ENCODE data around the gene EVC2.

EVC2 gene

DNA sequence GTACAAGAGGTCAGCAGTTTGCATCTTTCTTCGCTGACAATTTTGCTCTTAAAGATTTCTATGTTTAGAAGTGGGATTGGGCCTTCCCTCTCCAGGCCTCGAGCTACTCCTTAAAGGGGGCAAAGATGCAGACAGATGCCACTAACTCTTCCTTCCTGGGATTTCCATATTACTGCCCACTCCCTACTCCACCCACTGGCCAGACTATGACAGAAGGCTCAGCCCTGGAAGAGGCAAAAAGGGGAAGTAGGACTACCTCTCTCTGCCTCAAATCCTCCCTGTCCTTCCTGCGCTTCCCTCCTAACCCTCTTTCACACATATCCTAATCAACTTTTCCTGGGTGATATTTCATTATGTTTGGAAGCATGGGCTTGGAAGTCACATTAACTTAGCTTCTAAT lies 58.3 kb downstream of the EVC2 start:
- Mint-ChIP-seq H3K36me3 (ENCODE audit: low read depth) (no peaks in the 10 kb centered on the region), H3K9me3 (no peaks in the 10 kb centered on the region)

GRCh38 chr4:5647351-5647750 lies 61.0 kb downstream of the EVC2 start:
- Mint-ChIP-seq H3K4me3 (no peak overlapping the region), H3K27me3 (no peaks in the 10 kb centered on the region), H3K9me3 (peaks cover 2% of the 10 kb centered on the region), H3K4me1 (ENCODE audit: low read depth) (no peaks in the 10 kb centered on the region), H3K27ac (no peak overlapping the region), H3K36me3 (ENCODE audit: low read depth) (no peaks in the 10 kb centered on the region)
- DNase-seq: no peak

More for the DNA sequence above, 58.3 kb downstream of the EVC2 start:
- Mint-ChIP-seq H3K27me3 (no peaks in the 10 kb centered on the region), H3K4me3 (no peak overlapping the region), H3K27ac (no peak overlapping the region), H3K4me1 (ENCODE audit: low read depth) (no peaks in the 10 kb centered on the region)
- no peak for DNase-seq

DNA sequence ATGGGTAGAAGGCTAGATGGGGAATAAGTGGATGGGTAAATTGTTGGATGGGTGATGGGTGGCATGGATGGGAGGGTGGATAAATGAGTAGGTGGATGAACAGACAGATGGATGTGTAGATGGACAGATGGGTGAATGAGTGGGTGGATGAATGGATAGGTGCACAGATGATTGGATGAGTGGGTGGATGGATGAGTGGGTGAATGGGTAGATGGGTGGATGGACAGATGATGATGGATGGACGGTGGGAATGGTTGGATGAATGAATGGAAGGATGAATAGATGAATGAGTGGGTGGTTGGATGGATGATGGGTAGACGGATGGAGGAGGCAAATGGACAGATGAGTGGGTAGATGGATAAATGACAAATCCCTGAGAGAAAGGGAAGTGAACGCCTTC lies 68.3 kb downstream of the EVC2 start:
- Mint-ChIP-seq H3K27me3 (no peaks in the 10 kb centered on the region), H3K36me3 (ENCODE audit: low read depth) (no peaks in the 10 kb centered on the region), H3K27ac (no peak overlapping the region), H3K4me1 (ENCODE audit: low read depth) (no peaks in the 10 kb centered on the region), H3K4me3 (no peak overlapping the region), H3K9me3 (peaks cover 2% of the 10 kb centered on the region)
- DNase-seq: no peak

DNA sequence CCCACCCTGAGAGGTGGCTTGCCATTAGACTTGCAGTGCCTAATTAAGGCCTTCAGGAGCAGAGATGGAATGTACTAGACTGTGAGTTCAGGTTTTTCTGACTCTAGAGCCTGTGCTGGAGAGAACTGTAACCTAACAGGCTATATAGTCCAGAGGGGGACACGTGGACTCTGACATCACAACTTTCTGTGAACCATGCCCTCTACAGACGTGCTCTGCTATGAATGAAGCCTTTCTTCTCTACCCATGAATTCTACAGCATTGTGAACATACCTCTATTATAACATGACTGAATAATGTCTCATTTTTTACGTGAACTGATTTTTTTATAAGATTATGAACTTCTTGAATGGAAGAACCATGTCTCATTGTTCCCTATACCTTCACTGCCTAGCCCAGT lies 68.8 kb downstream of the EVC2 start:
- DNase-seq: no peak
- Mint-ChIP-seq H3K4me3 (no peak overlapping the region), H3K4me1 (ENCODE audit: low read depth) (no peaks in the 10 kb centered on the region), H3K9me3 (peaks cover under 1% of the 10 kb centered on the region), H3K27me3 (no peaks in the 10 kb centered on the region), H3K36me3 (ENCODE audit: low read depth) (no peaks in the 10 kb centered on the region), H3K27ac (no peak overlapping the region)

DNA sequence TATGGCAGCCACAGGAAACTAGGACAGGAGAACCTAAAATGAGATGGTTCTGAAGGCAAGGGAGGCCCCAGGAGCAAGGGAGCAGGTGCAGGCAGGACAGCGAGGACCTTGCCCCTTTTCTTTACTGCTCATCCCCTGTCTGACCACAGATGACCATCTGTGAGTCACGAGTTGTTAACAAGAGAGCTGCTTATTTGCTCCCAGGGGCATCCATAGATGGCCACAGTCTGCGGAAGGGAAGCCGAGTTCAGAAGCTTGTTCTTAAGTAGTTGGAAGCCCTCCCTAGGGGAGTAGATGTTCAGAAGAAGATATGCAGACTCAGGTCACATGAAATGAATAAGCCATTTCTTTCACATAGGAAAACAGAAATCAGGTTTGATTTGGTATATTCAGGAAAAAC lies 69.4 kb downstream of the EVC2 start:
- Mint-ChIP-seq H3K36me3 (ENCODE audit: low read depth) (no peaks in the 10 kb centered on the region), H3K27ac (no peak overlapping the region), H3K27me3 (no peaks in the 10 kb centered on the region), H3K4me1 (ENCODE audit: low read depth) (no peaks in the 10 kb centered on the region), H3K4me3 (no peak overlapping the region), H3K9me3 (no peaks in the 10 kb centered on the region)
- DNase-seq: no peak

- Mint-ChIP-seq H3K36me3 (ENCODE audit: low read depth) (no peaks in the 10 kb centered on the region), H3K4me1 (ENCODE audit: low read depth) (no peaks in the 10 kb centered on the region), H3K27ac (no peak overlapping the region), H3K27me3 (no peaks in the 10 kb centered on the region), H3K4me3 (no peak overlapping the region), H3K9me3 (no peaks in the 10 kb centered on the region)
- no peak for DNase-seq
Observed at GRCh38 chr4:5638316-5638715, 70.0 kb downstream of the EVC2 start.

DNA sequence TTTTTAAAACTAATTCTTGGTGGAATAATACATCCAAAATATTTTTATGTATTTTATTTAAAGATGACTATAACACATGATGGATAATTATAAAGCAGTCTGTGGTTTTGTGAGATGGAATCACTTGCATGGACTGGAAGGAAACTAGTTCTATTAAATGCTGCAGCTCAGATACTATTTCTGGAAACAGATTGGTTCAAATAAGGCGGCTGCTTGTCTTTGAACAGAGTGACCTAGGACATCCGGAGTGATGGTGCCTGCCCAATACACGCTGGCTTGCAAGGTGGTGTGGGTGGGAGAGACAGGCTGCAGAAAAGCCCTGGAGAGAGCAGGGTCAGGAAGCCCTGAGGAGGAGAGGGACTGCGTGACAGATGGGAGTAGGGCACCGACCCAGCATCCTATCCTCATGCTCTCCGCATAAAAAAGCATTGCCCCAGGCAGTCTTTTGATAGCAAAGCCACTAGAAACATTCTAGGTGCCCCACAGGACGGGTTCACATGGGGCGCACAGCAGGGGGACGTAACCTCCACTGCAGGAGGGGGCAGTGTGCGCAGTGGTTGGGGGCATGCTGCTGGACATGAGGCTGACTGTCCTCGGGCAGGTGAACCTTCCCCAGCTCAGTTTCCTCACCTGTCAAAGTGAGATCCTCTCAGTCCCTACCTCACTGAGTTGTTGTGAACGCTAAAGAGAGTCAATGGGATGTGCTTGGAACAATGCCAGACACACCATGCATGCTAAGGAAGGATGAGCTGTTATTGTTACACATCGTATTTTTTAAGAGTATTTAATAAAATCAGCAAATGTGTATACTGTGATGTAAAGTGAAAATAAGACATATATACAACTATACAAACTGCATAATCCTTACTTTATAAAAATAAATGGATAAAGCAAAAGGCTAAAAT lies 71.3 kb downstream of the EVC2 start:
- no peaks in the 10 kb centered on the region for H3K9me3 Mint-ChIP-seq
- H3K27ac Mint-ChIP-seq: no peak overlapping the region
- no peaks in the 10 kb centered on the region for H3K4me1 Mint-ChIP-seq (ENCODE audit: low read depth)
- H3K4me3 Mint-ChIP-seq: no peak overlapping the region
- no peaks in the 10 kb centered on the region for H3K36me3 Mint-ChIP-seq (ENCODE audit: low read depth)
- DNase-seq: no peak
- no peaks in the 10 kb centered on the region for H3K27me3 Mint-ChIP-seq

- Mint-ChIP-seq H3K4me1 (ENCODE audit: low read depth) (no peaks in the 10 kb centered on the region), H3K4me3 (no peak overlapping the region), H3K27me3 (no peaks in the 10 kb centered on the region), H3K36me3 (ENCODE audit: low read depth) (no peaks in the 10 kb centered on the region), H3K27ac (no peak overlapping the region), H3K9me3 (no peaks in the 10 kb centered on the region)
- DNase-seq: no peak
Observed at GRCh38 chr4:5635826-5636195, 72.5 kb downstream of the EVC2 start.

- DNase-seq: no peak
- Mint-ChIP-seq H3K36me3 (ENCODE audit: low read depth) (no peaks in the 10 kb centered on the region), H3K4me1 (ENCODE audit: low read depth) (no peaks in the 10 kb centered on the region), H3K4me3 (no peak overlapping the region), H3K9me3 (no peaks in the 10 kb centered on the region), H3K27me3 (no peaks in the 10 kb centered on the region), H3K27ac (no peak overlapping the region)
Observed at GRCh38 chr4:5632571-5632970, 75.8 kb downstream of the EVC2 start.

GRCh38 chr4:5632066-5632440 lies 76.3 kb downstream of the EVC2 start:
- H3K4me1 Mint-ChIP-seq (ENCODE audit: low read depth): no peaks in the 10 kb centered on the region
- no peak for DNase-seq
- no peaks in the 10 kb centered on the region for H3K36me3 Mint-ChIP-seq (ENCODE audit: low read depth)
- H3K9me3 Mint-ChIP-seq: no peaks in the 10 kb centered on the region
- H3K27ac Mint-ChIP-seq: no peak overlapping the region
- no peak overlapping the region for H3K4me3 Mint-ChIP-seq
- H3K27me3 Mint-ChIP-seq: no peaks in the 10 kb centered on the region

DNA sequence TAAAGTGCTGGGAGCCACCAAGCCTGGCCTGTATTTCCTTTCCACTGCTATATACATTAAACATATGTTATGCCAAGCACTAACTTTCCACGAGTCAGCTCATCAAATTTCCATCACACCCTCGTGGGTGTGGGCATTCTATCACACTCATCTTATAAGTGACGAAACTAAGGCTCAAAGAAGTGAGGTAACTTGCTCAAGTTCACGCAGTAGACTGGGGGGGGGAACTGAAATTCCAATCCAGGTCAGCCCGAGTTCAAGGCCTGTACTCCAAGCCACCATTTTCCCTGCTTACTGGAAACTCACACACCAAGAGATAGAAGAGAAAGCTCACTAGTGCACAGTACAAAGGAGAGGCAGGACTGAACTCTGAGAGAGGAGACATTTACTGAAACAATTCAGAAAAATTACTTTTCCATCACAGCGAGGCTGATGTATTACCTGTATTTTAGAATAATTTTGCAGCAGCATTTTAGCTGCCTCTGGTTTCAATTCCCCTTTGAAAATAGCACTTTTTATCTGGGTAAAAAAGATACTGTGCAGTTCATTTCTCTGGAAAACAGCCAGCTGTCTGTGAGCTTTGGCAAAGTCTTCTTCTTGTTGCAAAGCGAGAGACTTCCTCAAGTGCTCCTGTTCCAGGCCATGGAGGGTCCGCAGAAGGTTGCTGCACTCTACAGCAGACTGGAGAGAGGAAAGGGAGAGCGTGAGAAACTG lies 76.8 kb downstream of the EVC2 start:
- Mint-ChIP-seq H3K4me1 (ENCODE audit: low read depth) (no peaks in the 10 kb centered on the region), H3K27me3 (no peaks in the 10 kb centered on the region), H3K27ac (no peak overlapping the region), H3K4me3 (no peak overlapping the region), H3K9me3 (no peaks in the 10 kb centered on the region), H3K36me3 (ENCODE audit: low read depth) (no peaks in the 10 kb centered on the region)
- DNase-seq: no peak

GRCh38 chr4:5630762-5631161 lies 77.6 kb downstream of the EVC2 start:
- Mint-ChIP-seq H3K9me3 (no peaks in the 10 kb centered on the region), H3K27ac (no peak overlapping the region), H3K4me1 (ENCODE audit: low read depth) (no peaks in the 10 kb centered on the region), H3K4me3 (no peak overlapping the region), H3K36me3 (ENCODE audit: low read depth) (no peaks in the 10 kb centered on the region), H3K27me3 (no peaks in the 10 kb centered on the region)
- DNase-seq: no peak

GRCh38 chr4:5629542-5629941 lies 78.8 kb downstream of the EVC2 start:
- H3K4me1 Mint-ChIP-seq (ENCODE audit: low read depth): no peaks in the 10 kb centered on the region
- H3K36me3 Mint-ChIP-seq (ENCODE audit: low read depth): no peaks in the 10 kb centered on the region
- H3K27ac Mint-ChIP-seq: no peak overlapping the region
- H3K27me3 Mint-ChIP-seq: no peaks in the 10 kb centered on the region
- DNase-seq: no peak
- H3K9me3 Mint-ChIP-seq: no peaks in the 10 kb centered on the region
- H3K4me3 Mint-ChIP-seq: no peak overlapping the region

GRCh38 chr4:5626913-5627312 lies 81.4 kb downstream of the EVC2 start:
- H3K27ac Mint-ChIP-seq: no peak overlapping the region
- no peaks in the 10 kb centered on the region for H3K4me1 Mint-ChIP-seq (ENCODE audit: low read depth)
- H3K36me3 Mint-ChIP-seq (ENCODE audit: low read depth): no peaks in the 10 kb centered on the region

DNA sequence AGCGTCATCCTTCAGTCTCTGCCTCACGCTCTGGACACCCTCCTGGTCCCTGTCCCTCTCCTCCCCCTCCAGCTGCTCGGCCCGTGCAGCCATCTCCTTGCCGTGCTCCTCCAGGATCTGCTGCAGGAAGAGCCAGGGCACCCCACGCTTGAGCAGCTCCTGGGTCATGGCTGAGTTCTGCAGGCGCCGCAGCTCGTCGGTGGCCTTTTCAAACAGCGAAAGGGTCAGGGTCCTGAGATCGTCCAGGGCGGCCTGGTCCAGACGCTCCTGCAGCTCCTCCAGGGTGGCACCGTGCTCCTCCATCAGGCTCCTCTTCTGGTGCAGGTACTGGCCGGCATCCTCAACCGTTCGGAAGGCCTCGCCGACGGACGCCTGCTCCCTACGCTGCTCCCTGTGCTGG lies 85.8 kb downstream of the EVC2 start:
- H3K36me3 Mint-ChIP-seq (ENCODE audit: low read depth): no peaks in the 10 kb centered on the region
- H3K27ac Mint-ChIP-seq: no peak overlapping the region
- H3K4me1 Mint-ChIP-seq (ENCODE audit: low read depth): no peaks in the 10 kb centered on the region
- H3K27me3 Mint-ChIP-seq: no peaks in the 10 kb centered on the region
- no peak overlapping the region for H3K4me3 Mint-ChIP-seq
- H3K9me3 Mint-ChIP-seq: no peaks in the 10 kb centered on the region
- DNase-seq: no peak

More at GRCh38 chr4:5626913-5627312, 81.4 kb downstream of the EVC2 start:
- DNase-seq: no peak
- Mint-ChIP-seq H3K4me3 (no peak overlapping the region), H3K27me3 (no peaks in the 10 kb centered on the region), H3K9me3 (no peaks in the 10 kb centered on the region)
